OCI-LY7 (cell line): Measurements from ENCODE around the gene AP1G2. TPM values are rescaled to one million over a fixed set of nuclear protein-coding genes. Genes with fewer than 3 reads are reported as not detected.

Experiments
- BruUV-seq: library from RNA; stranded (reverse); fragments of 400-500 nt; replicated peaks from 2 replicates; lab custom pipeline; 2021; lab: Mats Ljungman, UMichigan
- CTCF ChIA-PET: fragments of 300-600 bp; sonication (Branson Sonifier 250); formaldehyde crosslinking; loops from one replicate; lab custom pipeline; 2022; ENCODE audit warnings: antibody characterized with exemption; ENCODE audit not compliant: unreplicated experiment; lab: Charles Lee
- POLR2A ChIA-PET: fragments of 300-600 bp; sonication (Branson Sonifier 250); formaldehyde crosslinking; loops from one replicate; lab custom pipeline; 2022; ENCODE audit warnings: antibody characterized with exemption; lab: Charles Lee
- DNase-seq: peaks from one replicate; pipeline ENCODE4 v3.0.0-alpha.2; 2015; ENCODE audit warnings: low spot score
- H2AFZ ChIP-seq: fragments of 200-600 bp; sonication (generic), shearing (Covaris generic); 2 replicates; pipeline ENCODE4 v1.6.1; 2014; ENCODE audit warnings: mild to moderate bottlenecking, antibody characterized with exemption, low read length, moderate library complexity
- H3K27ac ChIP-seq: fragments of 200-600 bp; sonication (generic); 2 replicates; pipeline ENCODE4 v1.5.1; 2014; ENCODE audit warnings: mixed run types, low read depth, mild to moderate bottlenecking, moderate library complexity, low read length, inconsistent platforms; ENCODE audit not compliant: poor library complexity, severe bottlenecking
- H3K36me3 ChIP-seq: fragments of 200-600 bp; sonication (generic); 2 replicates; pipeline ENCODE4 v1.6.1; 2014; ENCODE audit warnings: mild to moderate bottlenecking, antibody characterized with exemption, low read length, moderate library complexity, mixed read lengths; ENCODE audit not compliant: insufficient read depth
- H3K4me1 ChIP-seq: fragments of 200-600 bp; sonication (generic); 2 replicates; pipeline ENCODE4 v1.5.1; 2014; ENCODE audit warnings: mild to moderate bottlenecking, low read length; ENCODE audit not compliant: insufficient read depth, poor library complexity, severe bottlenecking
- H3K4me2 ChIP-seq: fragments of 200-600 bp; sonication (generic); 2 replicates; pipeline ENCODE4 v1.6.1; 2014; ENCODE audit warnings: mild to moderate bottlenecking, low read length
- H3K4me3 ChIP-seq: fragments of 200-600 bp; sonication (generic); 2 replicates; pipeline ENCODE4 v1.5.1; 2014; ENCODE audit warnings: mild to moderate bottlenecking, low read depth, low read length; ENCODE audit not compliant: poor library complexity, severe bottlenecking
- H3K79me2 ChIP-seq: fragments of 200-600 bp; sonication (generic); 2 replicates; pipeline ENCODE4 v1.6.1; 2016; ENCODE audit warnings: low read depth, mild to moderate bottlenecking, low read length, moderate library complexity, mixed read lengths; ENCODE audit not compliant: insufficient read depth
- H3K9me2 ChIP-seq: fragments of 200-600 bp; sonication (generic); 2 replicates; pipeline ENCODE4 v1.6.1; 2016; ENCODE audit warnings: mild to moderate bottlenecking, low read length, mixed read lengths; ENCODE audit not compliant: insufficient read depth
- H3K9me3 ChIP-seq: fragments of 200-600 bp; sonication (generic); 2 replicates; pipeline ENCODE4 v1.6.1; 2014; ENCODE audit warnings: mild to moderate bottlenecking, mixed run types, low read length, mixed read lengths
- H4K20me1 ChIP-seq: fragments of 200-600 bp; sonication (generic); 2 replicates; pipeline ENCODE4 v1.6.1; 2014; ENCODE audit warnings: mild to moderate bottlenecking, antibody characterized with exemption, low read length, moderate library complexity, mixed read lengths; ENCODE audit not compliant: insufficient read depth
- EZH2phosphoT487 ChIP-seq: fragments of 200-600 bp; sonication (generic); IDR thresholded peaks from 2 replicates; pipeline ENCODE4 v1.6.1; 2018; ENCODE audit warnings: low read depth, borderline replicate concordance, mild to moderate bottlenecking, mixed run types, antibody characterized with exemption, low read length, moderate library complexity, mixed read lengths
- intact Hi-C: fragments of 100-400 bp; cut with micrococcal nuclease; formaldehyde crosslinking; loops from one replicate; pipeline ENCODE4 v1.10.0; 2022; ENCODE audit not compliant: unreplicated experiment
- total RNA-seq, 2 experiments: library from RNA; depleted of rRNA in 1 of 2; stranded (reverse); fragments of >200 nt in 1 of 2; shearing (Covaris generic) in 1 of 2; gene quantifications; 2 replicates each; pipeline ENCODE4 v1.2.3, GENCODE V29; 2014 to 2022
- TF ChIP-seq, protein P1 (sequence below): fragments of 200-600 bp; sonication (generic); conservative IDR thresholded peaks from 2 replicates; pipeline ENCODE4 v1.5.1; 2014; ENCODE audit warnings: mild to moderate bottlenecking, antibody characterized with exemption, low read length, moderate library complexity, mixed read lengths

AP1G2 gene
- total RNA-seq, 2 experiments from 2014 or later = 129 to 209 TPM

DNA sequence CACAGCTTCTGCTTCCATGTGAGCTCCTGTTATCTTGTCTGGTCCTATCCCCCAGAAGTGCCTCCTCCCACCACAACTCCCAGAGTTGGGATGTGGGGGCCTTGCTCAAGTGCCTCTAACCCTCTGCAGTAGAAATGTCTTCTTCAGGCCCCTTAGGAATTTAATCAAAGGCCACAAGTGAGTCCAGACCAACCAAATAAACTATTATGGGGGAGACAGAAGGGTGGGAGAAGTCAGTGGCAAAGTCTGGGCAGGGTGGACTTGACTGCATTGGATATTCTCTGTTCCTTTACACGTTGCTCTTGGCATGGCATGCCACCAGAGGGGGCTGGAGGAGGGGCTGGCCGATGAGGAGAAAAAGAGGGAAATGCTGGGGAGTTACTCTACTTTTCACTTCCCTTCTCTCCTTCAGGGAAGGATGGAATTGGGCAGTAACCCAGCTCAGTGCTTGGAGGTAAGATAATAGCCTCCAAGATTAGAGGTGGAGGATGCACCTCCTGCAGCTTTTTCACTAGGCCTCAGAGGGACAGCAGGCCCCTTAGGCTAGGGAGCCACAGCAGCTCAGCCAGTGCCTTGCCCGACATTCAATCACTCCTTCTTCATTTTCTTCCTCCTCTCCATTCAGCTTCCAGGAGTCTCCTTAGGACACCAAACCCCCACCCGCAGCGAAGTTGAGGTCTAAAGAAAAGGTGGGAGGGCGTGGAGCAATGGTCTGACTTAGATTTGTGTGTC lies 1.2 kb upstream of the AP1G2 start:
- intact Hi-C loops = loop anchor here (10.0 kb wide), 1 partner anchor 796 kb away; the partner anchor contains the start of gene NFATC4
- peak overlapping the region; percentile 85 for H3K4me3 ChIP-seq
- DNase-seq = peak; percentile 52
- peaks cover 25% of the 10 kb centered on the region; the same call in 1 of the 2 replicates for H3K36me3 ChIP-seq
- H2AFZ ChIP-seq = peak overlapping the region; percentile 37; the same call in 1 of the 2 replicates
- H3K27ac ChIP-seq = peak overlapping the region; percentile 55
- no peaks in the 10 kb centered on the region for H3K9me3 ChIP-seq
- no peaks in the 10 kb centered on the region; the same call in 1 of the 2 replicates for H4K20me1 ChIP-seq
- H3K4me2 ChIP-seq = peak overlapping the region; percentile 96
- peaks cover 9% of the 10 kb centered on the region; the same call in 1 of the 2 replicates for H3K79me2 ChIP-seq
- BruUV-seq = no TSS peak
- ChIA-PET POLR2A (interaction anchor here (1.0 kb wide), 2 partner anchors 11 to 73 kb away, joined by 3 to 7 read pairs; no protein-coding TSS in a partner anchor), CTCF (interaction anchor here (0.7 kb wide), 1 partner anchor 362 kb away, joined by 3 read pairs; no protein-coding TSS in a partner anchor)
- H3K9me2 ChIP-seq = no peaks in the 10 kb centered on the region
- TF ChIP-seq EZH2phosphoT487 = no peak
- TF ChIP-seq, protein P1, sequence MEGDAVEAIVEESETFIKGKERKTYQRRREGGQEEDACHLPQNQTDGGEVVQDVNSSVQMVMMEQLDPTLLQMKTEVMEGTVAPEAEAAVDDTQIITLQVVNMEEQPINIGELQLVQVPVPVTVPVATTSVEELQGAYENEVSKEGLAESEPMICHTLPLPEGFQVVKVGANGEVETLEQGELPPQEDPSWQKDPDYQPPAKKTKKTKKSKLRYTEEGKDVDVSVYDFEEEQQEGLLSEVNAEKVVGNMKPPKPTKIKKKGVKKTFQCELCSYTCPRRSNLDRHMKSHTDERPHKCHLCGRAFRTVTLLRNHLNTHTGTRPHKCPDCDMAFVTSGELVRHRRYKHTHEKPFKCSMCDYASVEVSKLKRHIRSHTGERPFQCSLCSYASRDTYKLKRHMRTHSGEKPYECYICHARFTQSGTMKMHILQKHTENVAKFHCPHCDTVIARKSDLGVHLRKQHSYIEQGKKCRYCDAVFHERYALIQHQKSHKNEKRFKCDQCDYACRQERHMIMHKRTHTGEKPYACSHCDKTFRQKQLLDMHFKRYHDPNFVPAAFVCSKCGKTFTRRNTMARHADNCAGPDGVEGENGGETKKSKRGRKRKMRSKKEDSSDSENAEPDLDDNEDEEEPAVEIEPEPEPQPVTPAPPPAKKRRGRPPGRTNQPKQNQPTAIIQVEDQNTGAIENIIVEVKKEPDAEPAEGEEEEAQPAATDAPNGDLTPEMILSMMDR = peak; percentile 76
- peaks cover 29% of the 10 kb centered on the region for H3K4me1 ChIP-seq

DNA sequence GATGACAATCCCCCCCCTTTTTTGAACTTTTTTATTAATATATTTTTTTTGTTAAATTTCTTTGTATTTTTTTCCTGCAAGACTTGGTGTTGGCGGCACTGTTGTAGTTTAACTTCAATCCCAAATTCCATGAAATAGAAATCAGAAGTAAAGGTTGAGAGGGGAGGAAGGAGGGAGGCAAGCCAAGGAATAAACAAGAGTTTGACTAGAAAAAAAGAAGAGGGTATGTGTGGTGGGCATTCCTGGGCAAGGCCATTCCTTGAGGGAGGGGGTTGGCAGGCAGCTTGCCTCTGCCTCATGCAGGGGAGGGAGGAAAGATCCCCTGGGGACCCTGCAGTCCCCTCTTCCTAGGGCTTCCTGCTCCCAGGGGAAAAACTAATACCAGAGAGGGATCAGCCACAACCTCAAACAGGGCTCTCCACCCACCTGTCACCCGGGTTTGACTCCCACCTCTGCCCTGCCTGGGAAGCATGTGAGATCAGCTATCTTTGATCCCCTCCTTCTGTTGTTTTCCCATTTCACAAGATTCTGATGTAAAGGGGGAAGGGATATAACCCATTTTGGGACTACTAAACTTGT lies 519 bp upstream of the AP1G2 start:
- Histone ChIP-seq H3K79me2 (peaks cover 9% of the 10 kb centered on the region; the same call in 1 of the 2 replicates), H3K4me1 (peaks cover 29% of the 10 kb centered on the region), H4K20me1 (no peaks in the 10 kb centered on the region; the same call in 1 of the 2 replicates), H3K36me3 (peaks cover 31% of the 10 kb centered on the region; the same call in 1 of the 2 replicates), H3K4me2 (peak overlapping the region; percentile 96), H3K9me2 (no peaks in the 10 kb centered on the region), H3K27ac (peak overlapping the region; percentile 55), H2AFZ (peak overlapping the region; percentile 53; the same call in 1 of the 2 replicates), H3K4me3 (peak overlapping the region; percentile 85), H3K9me3 (no peaks in the 10 kb centered on the region)
- ChIA-PET POLR2A (interaction anchor here (1.0 to 1.7 kb wide), 4 partner anchors 10 to 93 kb away, joined by 3 to 9 read pairs (median 5); no protein-coding TSS in a partner anchor), CTCF (interaction anchor here (0.7 kb wide), 1 partner anchor 363 kb away, joined by 3 read pairs; no protein-coding TSS in a partner anchor)
- BruUV-seq = TSS peak; percentile 88
- intact Hi-C loops = loop anchor here (10.0 kb wide), 1 partner anchor 797 kb away; the partner anchor contains the start of gene NFATC4
- DNase-seq = no peak
- TF ChIP-seq, protein P1 = no peak
- no peak for TF ChIP-seq EZH2phosphoT487
